AG04449 (cell line): Measurements from ENCODE around the gene NAXE.
"Not testable (repeated sequence)": the region's sequence is repeated elsewhere in the genome, so short reads cannot be mapped to it uniquely, and the experiment has no call there.

Experiments
- CTCF ChIA-PET: fragments of 350-600 bp; formaldehyde crosslinking; extraction: SDS; loops from one replicate; lab custom pipeline; 2021; ENCODE audit warnings: antibody characterized with exemption; lab: Yijun Ruan, JAX
- POLR2A ChIA-PET: fragments of 400-600, 350-600 bp; formaldehyde crosslinking; extraction: SDS; loops from one replicate; lab custom pipeline; 2020; ENCODE audit warnings: antibody characterized with exemption, inconsistent platforms; lab: Yijun Ruan, JAX
- DNase-seq: peaks from one replicate; pipeline ENCODE4 v3.0.0-alpha.2; 2010; ENCODE audit warnings: low read depth, low spot score
- H3K4me3 ChIP-seq: 2 replicates; pipeline ENCODE4 v1.5.1; 2011; ENCODE audit warnings: low read depth, mild to moderate bottlenecking, control low read depth, low read length
- CTCF ChIP-seq: IDR thresholded peaks from one replicate; pipeline ENCODE4 v1.5.1; 2011; ENCODE audit warnings: mild to moderate bottlenecking, moderate library complexity, low read length, control low read depth, inconsistent platforms; ENCODE audit not compliant: insufficient read depth; ENCODE audit errors: missing control alignments

NAXE gene

DNA sequence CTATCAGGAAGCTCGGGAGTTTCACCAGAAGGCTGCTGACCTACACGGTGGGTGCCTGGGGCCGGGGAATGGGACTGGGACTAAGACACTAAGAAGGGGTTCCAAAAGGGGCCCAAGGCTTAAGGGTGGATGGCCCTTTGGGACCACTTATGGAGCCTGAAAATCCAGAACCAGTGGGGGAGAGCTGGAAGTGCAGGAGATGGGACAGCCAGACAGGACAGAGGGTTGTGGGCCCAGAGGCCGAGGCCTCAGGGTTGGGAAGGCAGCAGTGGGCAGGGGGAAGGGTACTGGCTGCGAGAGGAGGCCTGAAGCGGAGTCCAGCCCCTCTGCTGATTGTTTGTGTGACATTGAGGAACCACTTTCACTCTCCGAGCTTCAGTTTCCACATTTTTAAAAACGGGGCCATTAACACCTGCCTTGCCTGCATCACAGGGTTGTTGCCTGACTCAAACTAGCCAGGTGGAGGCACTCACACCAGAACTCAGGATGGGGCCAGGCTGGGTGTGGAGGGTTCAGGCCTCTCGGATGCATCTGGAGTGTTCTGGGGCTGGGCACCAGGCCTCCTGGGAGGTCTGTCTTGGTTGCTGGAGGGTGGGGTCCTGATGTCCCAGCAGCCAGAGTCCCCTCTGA, 9.1 kb upstream of the NAXE start:
- no peak for TF ChIP-seq CTCF
- DNase-seq, result no peak
- no peak overlapping the region for H3K4me3 ChIP-seq
- ChIA-PET CTCF (interaction anchor here (0.9 to 4.5 kb wide), 13 partner anchors 8 to 197 kb away, joined by 3 to 31 read pairs (median 4); partner anchors contain the start of gene IQGAP3), POLR2A (interaction anchor here (0.6 kb wide), 1 partner anchor 10 kb away, joined by 4 read pairs; no protein-coding TSS in a partner anchor)

- no peak overlapping the region for H3K4me3 ChIP-seq
- peak; percentile 81 for TF ChIP-seq CTCF
- ChIA-PET CTCF (interaction anchor here (3.4 kb wide), 1 partner anchor 25 kb away, joined by 23 read pairs; no protein-coding TSS in a partner anchor), POLR2A (no interaction called here)
- peak; percentile 40 for DNase-seq
Measured at GRCh38 chr1:156583821-156584622, 7.6 kb upstream of the NAXE start.

DNA sequence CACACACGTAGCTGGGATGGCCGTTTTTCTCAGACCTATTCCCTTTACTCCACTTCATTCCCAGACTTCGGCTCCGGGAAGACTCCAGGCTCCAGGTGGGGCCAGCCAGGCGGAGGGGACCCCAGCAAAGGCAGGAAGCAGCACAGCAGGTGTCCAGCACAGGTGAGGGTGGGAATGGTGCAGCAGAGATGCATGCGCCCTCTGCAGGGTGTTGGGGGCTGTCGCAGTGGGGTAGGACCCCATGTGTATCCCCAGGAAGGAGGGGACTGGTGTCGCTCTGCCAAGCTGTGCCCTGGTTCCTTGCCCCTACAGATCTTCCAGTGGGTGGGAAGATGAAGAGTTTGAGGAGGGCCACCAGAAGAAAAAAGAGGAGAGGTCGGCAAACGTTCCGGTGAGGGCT, 6.8 kb upstream of the NAXE start:
- POLR2A ChIA-PET, result no interaction called here
- CTCF ChIA-PET, result interaction anchor here (0.7 to 3.4 kb wide), 6 partner anchors 13 to 88 kb away, joined by 3 to 25 read pairs (median 6); partner anchors contain the start of genes GPATCH4 and IQGAP3
- DNase-seq, result no peak

DNA sequence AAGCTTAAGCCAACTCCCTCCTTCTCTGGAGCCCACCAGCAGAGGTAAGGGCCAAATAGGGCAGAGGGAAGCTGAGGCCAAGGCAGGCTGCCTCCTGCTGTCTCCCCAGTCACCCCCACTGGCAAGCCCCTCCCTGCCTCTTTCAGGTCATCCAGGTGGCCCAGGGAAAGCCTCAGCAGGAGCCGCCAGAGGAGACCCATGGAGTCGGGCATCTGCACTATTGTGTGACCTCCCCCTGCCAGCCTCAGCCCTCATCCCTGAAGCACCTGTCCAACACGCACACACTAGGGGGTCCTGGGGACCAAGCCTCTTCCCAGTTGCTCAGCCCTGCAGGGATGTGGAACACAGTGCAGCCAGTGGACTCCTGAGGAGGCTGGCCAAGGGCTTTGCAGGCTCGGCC, 5.3 kb upstream of the NAXE start:
- no peak for DNase-seq
- ChIA-PET CTCF (interaction anchor here (0.7 to 3.4 kb wide), 10 partner anchors 15 to 201 kb away, joined by 3 to 25 read pairs (median 6); partner anchors contain the start of genes GPATCH4 and HAPLN2), POLR2A (no interaction called here)
- no peak for TF ChIP-seq CTCF
- no peak overlapping the region for H3K4me3 ChIP-seq

More for the DNA sequence above, 6.8 kb upstream of the NAXE start:
- peak; percentile 30 for TF ChIP-seq CTCF
- H3K4me3 ChIP-seq, result no peak overlapping the region

DNA sequence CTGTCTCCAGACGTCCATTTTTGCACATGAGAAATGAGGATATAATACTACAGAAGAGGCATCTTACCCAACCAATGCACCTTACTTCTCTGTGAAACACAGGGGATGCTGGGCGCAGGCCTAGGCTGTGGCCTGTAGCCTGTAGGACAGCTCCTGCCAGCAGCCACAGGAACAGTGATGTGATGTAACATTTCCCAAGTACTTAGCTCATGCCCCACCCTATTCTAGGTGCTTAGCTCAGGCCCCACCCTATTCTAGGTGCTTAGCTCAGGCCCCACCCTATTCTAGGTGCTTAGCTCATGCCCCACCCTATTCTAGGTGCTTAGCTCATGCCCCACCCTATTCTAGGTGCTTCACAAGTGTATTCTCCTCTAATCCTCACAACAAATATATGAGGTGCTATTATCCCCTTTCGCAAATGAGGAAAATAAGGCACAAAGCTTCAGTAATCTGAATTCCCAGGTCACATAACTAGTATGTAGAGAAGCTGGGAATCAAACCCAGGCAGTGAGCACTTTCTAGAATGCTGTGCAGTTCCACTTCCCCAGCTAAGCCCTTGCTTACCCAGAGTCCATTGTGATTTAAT, 4.6 kb upstream of the NAXE start:
- ChIA-PET CTCF (interaction anchor here (0.7 to 3.4 kb wide), 11 partner anchors 8 to 202 kb away, joined by 3 to 25 read pairs (median 8); partner anchors contain the start of genes GPATCH4 and TTC24), POLR2A (no interaction called here)
- DNase-seq, result no peak
- H3K4me3 ChIP-seq, result no peak overlapping the region
- TF ChIP-seq CTCF, result no peak

DNA sequence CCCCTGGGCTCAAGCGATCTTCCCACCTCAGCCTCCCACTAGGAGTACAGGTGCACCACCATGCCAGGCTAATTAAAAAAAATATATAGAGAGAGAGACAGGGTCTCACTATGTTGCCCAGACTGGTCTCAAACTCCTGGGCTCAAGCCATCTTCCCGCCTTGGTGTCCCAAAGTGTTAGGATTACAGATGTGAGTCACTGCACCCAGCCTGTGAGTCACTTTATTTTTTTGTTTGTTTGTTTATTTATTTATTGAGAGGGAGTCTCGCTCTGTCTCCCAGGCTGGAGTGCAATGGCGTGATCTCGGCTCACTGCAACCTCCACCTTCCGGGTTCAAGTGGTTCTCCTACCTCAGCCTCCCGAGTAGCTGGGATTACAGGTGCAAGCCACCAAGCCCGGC, 3.6 kb upstream of the NAXE start:
- CTCF ChIA-PET, result interaction anchor here (0.6 to 3.4 kb wide), 9 partner anchors 9 to 203 kb away, joined by 3 to 25 read pairs (median 7); partner anchors contain the start of genes GPATCH4 and TTC24

More for the DNA sequence above, 3.6 kb upstream of the NAXE start:
- H3K4me3 ChIP-seq, DNase-seq, POLR2A ChIA-PET: not testable (repeated sequence)
